GM21737 (cell line): ENCODE measurements around the gene ALG12.

Experiments used
- ATAC-seq: cut with Tn5 transposase; IDR thresholded peaks from one replicate; pipeline ENCODE4 v1.9.1; 2021; ENCODE audit warnings: mild to moderate bottlenecking, moderate library complexity; ENCODE audit not compliant: unreplicated experiment

The ALG12 gene

DNA sequence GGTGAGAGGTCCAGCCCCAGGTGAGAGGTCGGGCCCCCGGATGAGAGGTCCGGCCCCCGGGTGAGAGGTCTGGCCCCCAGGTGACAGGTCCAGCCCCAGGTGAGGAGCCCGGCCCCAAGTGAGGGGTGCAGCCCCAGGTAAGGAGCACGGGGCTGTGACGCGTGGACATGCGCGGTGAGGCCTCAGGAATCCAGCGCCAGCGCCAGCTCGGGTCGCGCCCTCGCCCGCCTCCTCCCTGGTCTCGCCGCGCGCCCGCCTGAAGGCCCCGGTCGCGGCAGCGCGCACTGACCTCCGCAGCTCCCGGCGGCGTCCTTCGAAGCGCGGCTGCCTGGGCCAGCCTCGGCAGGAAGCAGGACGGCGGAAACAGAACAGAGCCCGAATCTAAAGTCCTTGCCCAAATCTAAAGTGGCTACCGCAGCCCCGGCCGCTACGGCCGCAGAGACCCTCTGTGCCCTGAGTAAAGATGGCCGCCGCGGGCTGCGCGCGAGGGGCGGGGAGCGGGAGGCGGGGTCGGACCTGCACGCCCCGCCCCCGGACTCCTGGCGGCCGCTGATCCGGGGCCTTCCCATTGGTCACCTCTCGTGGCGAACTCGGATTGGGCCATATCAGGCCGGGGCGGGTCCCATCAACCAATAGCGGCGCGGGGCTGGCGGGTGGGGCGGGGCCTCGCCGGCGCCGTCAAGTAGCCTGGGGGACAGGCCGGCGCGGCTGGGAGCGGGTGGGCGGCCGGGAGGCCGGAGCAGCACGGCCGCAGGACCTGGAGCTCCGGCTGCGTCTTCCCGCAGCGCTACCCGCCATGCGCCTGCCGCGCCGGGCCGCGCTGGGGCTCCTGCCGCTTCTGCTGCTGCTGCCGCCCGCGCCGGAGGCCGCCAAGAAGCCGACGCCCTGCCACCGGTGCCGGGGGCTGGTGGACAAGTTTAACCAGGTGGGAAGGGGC is at the start of gene ALG12, which contains the start of gene CRELD2:
TSS of gene ALG12 (minus strand) at position 465 of the 937 bp plus-strand sequence. CDS start 4,673 bp downstream, outside the sequence.
TSS of gene CRELD2 (plus strand) at position 661 of the 937 bp plus-strand sequence. CDS start at position 797, 136 bp downstream.
- peak; percentile 85 for ATAC-seq

DNA sequence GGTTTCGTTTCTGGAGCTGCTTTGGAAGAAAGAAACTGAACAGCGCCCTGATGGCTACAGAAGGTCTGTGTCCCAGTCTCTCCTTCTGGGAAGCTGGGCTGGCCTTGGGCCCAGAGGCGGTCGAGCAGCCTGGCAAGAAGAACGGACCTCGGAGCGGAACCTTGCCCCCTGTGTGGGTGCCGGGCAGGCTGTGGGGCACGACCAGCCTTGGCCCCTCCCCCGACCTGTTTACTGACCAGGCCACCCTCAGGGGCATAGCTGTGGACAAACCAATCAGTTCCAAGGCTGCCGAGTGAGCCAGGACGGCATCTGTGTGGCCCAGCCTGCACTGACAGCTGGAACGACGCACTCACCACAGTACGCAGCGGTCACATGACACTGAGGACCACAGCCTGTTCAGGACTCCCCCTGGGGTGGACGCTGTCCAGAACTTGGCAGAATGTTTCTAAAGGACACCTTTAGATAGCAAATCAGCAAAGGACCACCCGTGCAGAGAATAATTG is 49.5 kb upstream of the ALG12 start:
- no peak for ATAC-seq

DNA sequence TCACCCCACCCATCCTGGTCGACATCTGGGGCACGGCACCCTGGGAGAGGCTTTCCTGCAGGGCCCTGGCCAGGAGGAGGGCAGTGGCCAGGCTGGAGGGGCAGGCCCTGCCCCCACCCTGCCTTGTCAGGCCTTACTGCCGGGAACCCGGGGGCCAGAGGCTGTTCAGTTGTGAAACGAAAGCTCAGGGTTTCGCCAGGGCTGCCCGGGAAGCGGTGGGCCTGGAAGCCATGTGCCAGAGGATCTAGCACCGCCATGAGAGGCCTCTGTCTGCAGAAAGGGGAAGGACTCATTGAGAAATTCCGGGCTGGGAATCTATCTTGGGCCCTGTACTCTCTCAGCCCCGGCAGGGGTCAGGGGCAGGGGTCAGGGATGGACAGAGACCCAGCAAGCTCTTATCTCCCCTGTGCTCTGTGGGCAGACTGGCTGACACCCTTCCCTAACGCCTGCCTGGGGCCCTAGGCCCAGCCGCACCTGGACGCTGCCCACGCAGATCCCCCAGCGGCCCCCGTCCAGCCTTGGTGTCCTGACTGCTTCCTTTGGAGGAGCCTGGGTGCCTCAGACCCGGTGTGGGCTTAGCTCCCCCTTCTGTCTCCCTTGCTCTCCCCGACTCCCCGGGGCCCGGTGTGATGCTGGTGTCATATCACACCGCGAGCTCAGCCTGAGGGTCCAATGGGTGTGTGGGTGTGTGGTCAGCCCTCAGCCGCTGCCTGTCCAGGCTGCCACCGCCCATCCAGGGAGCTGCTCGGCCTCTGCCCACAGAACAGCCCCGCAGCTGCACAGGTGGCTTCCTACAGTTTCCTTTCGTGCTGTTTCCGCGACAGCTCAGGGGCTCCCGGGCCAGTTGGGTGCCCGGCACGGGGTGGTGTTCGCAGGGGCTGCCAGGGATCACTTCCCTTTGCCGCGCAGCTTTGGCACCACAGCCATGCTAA is 48.8 kb upstream of the ALG12 start:
- no peak for ATAC-seq

DNA sequence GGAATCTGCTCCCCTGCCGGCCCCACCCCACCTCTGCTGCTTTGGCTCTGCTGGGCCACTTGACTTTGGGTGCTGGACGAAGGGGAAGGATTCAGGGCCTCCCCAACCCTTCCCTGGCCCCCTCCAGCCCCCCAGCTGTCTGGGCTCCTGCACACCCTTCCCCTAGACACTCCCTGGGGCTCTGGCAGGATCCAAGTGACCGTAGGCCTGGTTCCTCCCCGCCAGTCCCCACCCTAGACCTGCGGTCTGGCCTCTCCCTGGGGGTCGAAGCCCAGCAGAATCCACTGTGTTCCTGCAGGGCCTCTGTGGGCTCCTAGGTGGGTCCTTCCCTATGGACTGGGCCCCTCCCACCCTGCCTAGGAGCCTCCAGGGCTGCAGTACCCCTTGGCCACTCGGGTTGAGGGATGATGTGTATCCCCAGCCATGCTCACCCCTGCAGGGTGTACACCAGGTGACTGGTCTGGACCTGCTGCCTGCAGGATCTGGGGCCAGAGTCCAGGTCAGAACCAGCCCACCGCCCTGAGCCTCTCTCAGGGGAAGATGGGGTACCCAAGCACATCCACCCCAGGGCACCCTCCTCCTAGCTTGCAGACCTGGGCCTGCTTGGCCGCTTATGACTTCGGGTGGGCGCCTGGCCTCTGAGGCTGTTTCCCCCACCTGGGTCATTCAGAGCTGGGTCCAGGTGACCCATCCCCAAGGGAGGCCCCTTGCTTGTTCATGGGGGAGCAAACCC is 48.0 kb upstream of the ALG12 start:
- ATAC-seq: no peak

DNA sequence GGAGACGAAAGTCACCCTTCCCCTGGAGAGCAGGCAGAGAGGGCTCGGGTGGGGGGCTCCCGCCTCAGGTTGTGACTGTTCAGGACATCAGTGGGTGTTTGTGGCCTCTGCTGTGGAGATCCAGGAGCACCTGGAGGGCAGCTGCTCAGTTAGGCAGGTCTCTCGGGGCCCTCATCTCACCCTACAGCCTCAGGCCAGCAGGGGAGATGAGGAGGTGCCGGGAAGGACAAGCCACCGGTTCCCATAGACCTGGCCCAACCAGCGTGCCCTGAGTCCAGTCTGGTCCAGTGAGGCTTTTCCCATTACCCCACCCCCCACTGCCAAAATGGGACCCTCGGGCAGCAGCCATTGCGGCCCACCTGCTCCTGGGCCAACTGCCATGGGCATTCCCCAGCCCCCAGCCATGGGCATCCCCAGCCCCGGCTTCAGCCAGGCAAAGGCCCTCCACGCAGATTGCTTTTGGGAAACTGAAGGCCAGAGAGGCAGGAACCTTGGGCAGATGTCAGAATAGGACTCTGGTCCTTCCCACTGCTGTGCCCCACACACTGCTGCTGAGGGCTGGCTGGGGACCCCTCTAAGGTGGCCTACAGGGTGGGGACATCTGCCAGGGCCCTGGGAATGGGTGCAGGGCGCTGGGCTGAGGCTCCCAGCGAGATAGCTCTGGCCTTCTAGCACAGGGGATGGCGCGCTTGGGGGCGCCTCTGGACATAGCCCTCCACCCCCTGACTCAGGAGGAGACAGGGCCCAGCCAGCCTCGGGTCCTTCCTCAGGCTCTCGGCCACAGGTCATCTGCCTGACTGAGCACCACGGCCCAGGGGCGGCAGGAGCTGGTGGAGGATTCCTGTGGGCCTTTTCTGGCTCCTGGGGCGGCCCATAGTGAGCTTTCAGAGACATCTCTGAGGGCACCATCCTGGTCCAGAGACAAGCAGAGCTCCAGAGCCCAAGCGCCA is 47.1 kb upstream of the ALG12 start:
- no peak for ATAC-seq

DNA sequence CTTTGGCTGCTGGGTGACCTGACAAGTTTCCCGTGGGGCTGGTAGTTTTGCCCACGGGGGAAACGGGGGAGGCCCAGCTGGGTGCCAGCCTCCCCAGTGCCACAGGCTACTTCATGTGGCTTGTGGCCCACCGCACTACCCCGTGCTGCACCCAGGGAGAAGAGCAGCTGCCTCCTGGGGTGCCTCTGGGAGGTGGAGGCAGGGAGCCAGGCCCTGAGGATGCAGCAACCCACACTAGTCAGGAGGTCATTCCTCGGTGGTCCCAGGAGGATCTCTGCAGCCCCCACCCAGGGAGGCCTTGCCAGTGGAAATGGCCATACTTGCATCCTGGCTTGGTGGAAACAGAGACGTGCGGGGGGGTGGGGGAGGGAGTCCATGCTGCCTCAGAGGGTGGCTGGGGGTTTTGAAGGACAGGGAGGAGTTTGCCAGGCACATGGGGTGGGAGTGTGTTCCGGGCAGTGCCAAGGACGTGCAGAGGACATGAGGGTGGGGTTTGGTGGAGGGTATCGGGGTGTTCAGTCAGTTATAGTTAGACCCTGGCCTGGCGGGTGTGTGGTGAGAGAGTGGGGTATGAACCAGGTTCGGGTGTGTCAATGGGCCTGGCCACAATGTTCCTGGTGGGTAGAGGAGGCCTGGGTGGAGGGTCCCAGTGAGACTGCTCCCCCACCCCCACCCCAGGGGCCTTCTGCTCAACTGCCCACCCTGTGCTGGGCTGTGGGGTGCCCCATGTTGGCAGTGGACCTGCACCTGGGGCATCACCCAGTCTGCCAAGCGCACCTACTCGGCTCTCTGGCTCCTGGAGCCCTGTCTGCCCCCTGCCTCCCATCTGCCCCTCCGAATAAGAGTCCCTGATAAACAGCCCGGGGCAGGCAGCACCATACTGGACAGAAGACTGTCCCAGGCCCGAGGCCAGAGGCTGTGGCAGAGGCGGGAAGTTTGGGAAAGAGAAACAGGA is 46.2 kb upstream of the ALG12 start:
- no peak for ATAC-seq

DNA sequence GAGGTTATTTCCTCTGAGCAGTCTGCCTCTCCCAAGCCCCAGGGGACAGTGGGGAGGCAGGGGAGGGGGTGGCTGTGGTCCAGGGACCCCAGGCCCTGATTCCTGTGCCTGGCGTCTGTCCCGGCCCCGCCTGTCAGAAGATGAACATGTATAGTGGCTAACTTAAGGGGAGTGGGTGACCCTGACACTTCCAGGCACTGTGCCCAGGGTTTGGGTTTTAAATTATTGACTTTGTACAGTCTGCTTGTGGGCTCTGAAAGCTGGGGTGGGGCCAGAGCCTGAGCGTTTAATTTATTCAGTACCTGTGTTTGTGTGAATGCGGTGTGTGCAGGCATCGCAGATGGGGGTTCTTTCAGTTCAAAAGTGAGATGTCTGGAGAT is 45.4 kb upstream of the ALG12 start:
- no peak for ATAC-seq

DNA sequence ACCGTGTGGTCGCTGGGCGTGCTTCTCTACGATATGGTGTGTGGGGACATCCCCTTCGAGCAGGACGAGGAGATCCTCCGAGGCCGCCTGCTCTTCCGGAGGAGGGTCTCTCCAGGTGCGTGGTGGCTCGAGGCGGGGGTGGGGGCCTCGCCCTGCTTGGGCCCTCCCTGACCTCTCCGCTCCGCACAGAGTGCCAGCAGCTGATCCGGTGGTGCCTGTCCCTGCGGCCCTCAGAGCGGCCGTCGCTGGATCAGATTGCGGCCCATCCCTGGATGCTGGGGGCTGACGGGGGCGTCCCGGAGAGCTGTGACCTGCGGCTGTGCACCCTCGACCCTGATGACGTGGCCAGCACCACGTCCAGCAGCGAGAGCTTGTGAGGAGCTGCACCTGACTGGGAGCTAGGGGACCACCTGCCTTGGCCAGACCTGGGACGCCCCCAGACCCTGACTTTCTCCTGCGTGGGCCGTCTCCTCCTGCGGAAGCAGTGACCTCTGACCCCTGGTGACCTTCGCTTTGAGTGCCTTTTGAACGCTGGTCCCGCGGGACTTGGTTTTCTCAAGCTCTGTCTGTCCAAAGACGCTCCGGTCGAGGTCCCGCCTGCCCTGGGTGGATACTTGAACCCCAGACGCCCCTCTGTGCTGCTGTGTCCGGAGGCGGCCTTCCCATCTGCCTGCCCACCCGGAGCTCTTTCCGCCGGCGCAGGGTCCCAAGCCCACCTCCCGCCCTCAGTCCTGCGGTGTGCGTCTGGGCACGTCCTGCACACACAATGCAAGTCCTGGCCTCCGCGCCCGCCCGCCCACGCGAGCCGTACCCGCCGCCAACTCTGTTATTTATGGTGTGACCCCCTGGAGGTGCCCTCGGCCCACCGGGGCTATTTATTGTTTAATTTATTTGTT is 44.8 kb upstream of the ALG12 start:
- ATAC-seq: no peak

DNA sequence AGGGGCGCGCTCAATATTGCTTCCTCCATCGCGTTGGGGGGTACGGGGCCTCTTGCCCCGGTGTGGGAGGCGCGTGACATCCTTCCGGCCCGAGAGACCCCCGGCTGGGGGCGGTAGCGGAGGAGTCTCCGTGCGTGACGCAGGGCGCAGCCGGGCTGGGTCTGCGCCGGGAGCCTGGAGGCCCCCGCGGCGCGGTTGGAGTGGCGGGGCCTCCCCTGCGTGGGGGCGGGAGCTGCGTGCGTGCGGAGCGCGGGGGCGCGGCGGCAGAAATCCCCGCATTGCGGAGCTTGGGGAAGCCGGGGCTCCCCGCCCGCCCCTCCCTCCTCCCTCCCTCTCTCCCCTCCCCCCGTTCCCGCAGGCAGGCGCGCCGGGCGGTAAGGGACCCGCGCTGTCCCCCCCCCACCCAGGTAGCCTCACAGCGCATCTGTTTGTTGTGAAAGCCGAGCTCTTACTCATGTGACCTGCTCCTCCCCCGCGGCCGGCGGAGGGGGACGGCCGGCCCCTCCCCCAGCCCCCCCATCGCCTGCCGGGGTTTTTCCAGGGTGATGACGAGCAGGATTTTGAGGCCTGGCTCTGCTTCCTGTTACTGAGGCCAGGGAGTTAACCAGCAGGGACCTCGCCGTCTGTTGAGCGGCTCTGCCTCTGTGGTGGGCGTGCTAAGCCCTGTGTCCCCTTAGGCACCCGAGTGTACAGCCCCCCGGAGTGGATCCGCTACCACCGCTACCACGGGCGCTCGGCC is 43.9 kb upstream of the ALG12 start:
- no peak for ATAC-seq

DNA sequence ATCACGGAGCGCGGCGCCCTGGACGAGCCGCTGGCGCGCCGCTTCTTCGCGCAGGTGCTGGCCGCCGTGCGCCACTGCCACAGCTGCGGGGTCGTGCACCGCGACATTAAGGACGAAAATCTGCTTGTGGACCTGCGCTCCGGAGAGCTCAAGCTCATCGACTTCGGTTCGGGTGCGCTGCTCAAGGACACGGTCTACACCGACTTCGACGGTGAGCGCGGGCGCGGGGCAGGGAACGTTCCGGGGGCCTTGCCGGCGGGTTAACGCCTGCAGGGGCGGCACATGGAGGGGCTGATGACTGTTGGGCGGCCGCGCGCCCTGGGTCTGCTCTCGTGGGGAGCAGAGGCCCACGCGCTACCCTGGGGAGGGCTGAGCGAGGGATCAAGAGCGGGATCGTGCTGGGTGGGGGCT is 43.4 kb upstream of the ALG12 start:
- ATAC-seq: no peak

DNA sequence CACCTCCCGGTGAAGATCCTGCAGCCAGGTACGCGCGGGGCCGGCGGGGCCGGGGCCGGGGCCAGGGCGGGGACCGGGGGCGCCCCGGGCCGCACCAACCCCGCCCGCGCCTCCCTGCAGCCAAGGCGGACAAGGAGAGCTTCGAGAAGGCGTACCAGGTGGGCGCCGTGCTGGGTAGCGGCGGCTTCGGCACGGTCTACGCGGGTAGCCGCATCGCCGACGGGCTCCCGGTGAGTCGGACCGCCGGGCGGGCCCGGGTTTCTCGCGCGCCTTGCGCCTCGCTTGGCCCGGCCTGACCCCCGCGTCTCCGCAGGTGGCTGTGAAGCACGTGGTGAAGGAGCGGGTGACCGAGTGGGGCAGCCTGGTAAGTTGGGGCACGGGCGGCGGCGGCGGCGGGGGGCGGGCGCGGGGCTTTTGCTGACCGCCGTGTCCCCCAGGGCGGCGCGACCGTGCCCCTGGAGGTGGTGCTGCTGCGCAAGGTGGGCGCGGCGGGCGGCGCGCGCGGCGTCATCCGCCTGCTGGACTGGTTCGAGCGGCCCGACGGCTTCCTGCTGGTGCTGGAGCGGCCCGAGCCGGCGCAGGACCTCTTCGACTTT is 42.9 kb upstream of the ALG12 start:
- no peak for ATAC-seq

DNA sequence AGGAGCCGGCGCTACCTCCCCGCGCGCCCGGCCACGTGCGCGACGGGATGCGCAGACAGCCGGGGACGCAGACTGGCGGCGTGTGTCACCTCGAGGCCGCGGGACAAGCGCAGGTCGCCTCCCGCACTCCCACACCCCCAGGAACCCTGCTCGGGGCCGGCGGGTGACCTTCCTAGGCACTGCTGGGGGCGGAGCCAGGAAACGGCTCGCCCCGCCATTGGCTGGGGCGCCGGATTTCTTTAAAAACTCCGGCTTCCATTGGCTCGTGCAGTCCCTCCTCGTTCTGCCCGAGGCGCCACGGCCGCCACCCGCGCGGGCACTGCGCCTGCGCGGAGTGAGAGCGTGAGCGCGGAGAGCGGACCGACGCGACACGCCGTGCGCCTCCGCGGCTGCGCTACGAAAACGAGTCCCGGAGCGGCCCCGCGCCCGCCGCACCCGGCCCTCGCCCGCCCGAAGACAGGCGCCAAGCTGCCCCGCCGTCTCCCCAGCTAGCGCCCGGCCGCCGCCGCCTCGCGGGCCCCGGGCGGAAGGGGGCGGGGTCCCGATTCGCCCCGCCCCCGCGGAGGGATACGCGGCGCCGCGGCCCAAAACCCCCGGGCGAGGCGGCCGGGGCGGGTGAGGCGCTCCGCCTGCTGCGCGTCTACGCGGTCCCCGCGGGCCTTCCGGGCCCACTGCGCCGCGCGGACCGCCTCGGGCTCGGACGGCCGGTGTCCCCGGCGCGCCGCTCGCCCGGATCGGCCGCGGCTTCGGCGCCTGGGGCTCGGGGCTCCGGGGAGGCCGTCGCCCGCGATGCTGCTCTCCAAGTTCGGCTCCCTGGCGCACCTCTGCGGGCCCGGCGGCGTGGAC is 42.1 kb upstream of the ALG12 start, which contains the start of gene PIM3:
TSS of gene PIM3 (plus strand) at position 614 of the 846 bp plus-strand sequence. CDS start at position 790, 176 bp downstream.
- peak; percentile 50 for ATAC-seq

DNA sequence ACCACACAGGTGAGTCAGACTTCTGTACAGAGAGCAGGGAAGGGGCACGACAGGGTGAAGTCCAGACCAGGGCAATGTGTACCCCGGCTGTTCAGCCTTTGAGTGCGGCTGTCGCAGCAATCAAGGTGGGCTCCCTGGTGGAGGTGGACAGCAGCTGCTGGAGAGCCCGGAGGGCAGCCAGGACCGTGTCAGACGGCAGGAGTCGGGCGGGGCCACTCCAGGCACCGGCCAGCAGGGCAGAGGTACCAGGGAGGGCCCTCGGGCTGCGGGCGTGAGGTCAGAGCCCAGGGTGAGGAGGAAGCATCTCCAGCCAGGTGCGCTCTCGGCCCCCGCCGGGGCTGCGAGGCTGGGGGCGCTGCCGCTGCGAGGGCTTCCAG is 41.5 kb upstream of the ALG12 start:
- ATAC-seq: no peak

DNA sequence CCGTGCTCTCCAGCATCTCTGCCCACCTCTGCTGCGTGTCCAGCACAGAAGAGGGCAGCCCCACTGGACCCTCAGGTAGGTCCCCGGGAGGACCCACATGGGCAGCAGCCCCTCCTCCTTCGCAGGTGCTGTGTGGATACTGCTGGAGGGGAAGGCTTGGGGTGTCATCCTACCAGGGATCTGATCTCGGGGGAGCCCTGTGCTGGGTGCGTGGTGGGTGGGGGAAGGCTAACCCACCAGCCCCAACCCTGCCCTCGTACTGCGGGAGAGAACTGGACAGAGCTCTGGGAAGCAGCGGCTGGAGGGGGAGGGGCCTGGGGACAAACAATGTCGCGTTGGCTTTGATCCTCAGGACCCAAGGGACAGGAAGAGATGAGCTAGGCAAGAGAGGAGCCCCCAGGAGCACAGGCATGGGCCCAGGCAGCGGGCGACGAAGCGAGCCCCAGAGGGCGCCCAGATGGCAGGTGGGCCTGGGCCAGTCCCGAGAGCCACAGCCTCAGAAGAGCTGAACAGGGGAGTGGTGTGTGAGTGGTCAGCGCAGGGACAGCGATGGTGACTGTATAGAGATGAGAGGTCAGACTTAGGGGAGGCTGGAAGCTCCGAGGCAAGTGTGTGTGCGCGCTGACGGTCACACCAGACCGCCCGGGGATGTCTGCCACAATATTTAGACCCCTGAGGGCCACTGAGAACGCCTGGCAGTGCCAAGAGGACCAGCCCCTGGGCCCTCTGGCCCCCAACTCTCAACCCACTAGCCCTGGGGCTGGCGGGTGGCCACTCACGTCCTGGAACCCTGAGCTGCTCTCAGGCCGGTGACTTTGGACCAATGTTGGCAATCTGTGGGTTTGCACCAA is 40.9 kb upstream of the ALG12 start:
- no peak for ATAC-seq
